ENCODE results near the gene KCNH1.

- TF ChIP-seq STAT6 (CRISPR knock-in tag; conservative IDR thresholded peaks at IDR 0.05; ENCODE audit: low read depth) (no peak), CTCF (IDR thresholded peaks at IDR 0.05) (no peak), SMAD4 (CRISPR knock-in tag; IDR thresholded peaks at IDR 0.05) (no peak), NFYB (CRISPR knock-in tag; conservative IDR thresholded peaks at IDR 0.05; ENCODE audit: low read depth) (no peak), ZNF512 (CRISPR knock-in tag; IDR thresholded peaks at IDR 0.05; ENCODE audit: borderline replicate concordance) (no peak), ZNF671 (CRISPR knock-in tag; IDR thresholded peaks at IDR 0.05) (no peak), HMGXB4 (CRISPR knock-in tag; IDR thresholded peaks at IDR 0.05) (no peak), FOXP1 (CRISPR knock-in tag; IDR thresholded peaks at IDR 0.05; ENCODE audit: borderline replicate concordance) (no peak), CREB1 (CRISPR knock-in tag; IDR thresholded peaks at IDR 0.05) (no peak), MLX (CRISPR knock-in tag; IDR thresholded peaks at IDR 0.05) (no peak), CBFB (CRISPR knock-in tag; IDR thresholded peaks at IDR 0.05; ENCODE audit: low read depth) (no peak)
Measured at GRCh38 chr1:210641582-210641981, 492.4 kb downstream of the KCNH1 start.
